Astrocyte (in vitro differentiated cells and primary cell): ENCODE results near the gene CCDC142. TPM values are rescaled to one million over a fixed set of nuclear protein-coding genes. Genes with fewer than 3 reads are reported as not detected.
A peak's percentile ranks its signal among the peaks of the same experiment; 100 is the strongest.

Experiments used
- DNase-seq: peaks from one replicate; pipeline ENCODE4 v3.0.0-alpha.2; 2010; ENCODE audit warnings: low read depth
- FAIRE-seq: peaks from 2 replicates; lab custom pipeline; 2011; peaks lifted over from hg19 to GRCh38; lab: Jason Lieb, UNC
- H2AFZ ChIP-seq: 2 replicates; pipeline ENCODE4 v1.6.0; 2012; ENCODE audit warnings: low read depth, low read length, inconsistent platforms
- H3K27ac ChIP-seq: 2 replicates; pipeline ENCODE4 v1.5.1; 2011; ENCODE audit warnings: low read depth, low read length, inconsistent platforms
- H3K27me3 ChIP-seq: 2 replicates; pipeline ENCODE4 v1.6.0; 2011; ENCODE audit warnings: low read length, inconsistent platforms; ENCODE audit not compliant: insufficient read depth
- H3K36me3 ChIP-seq: 2 replicates; pipeline ENCODE4 v1.5.1; 2011; ENCODE audit warnings: low read length, inconsistent platforms; ENCODE audit not compliant: insufficient read depth
- H3K4me1 ChIP-seq: 2 replicates; pipeline ENCODE4 v1.5.1; 2011; ENCODE audit warnings: low read length, inconsistent platforms; ENCODE audit not compliant: insufficient read depth
- H3K4me2 ChIP-seq: 2 replicates; pipeline ENCODE4 v1.6.0; 2012; ENCODE audit warnings: low read length, inconsistent platforms
- H3K4me3 ChIP-seq: 2 replicates; pipeline ENCODE4 v1.5.1; 2011; ENCODE audit warnings: low read depth, mild to moderate bottlenecking, low read length, inconsistent platforms; ENCODE audit not compliant: insufficient read depth
- H3K79me2 ChIP-seq: 2 replicates; pipeline ENCODE4 v1.6.0; 2012; ENCODE audit warnings: mild to moderate bottlenecking, low read length, inconsistent platforms; ENCODE audit not compliant: insufficient read depth
- H3K9ac ChIP-seq: 2 replicates; pipeline ENCODE4 v1.6.0; 2012; ENCODE audit warnings: mild to moderate bottlenecking, low read length, inconsistent platforms
- H3K9me3 ChIP-seq: 2 replicates; pipeline ENCODE4 v1.5.1; 2012; ENCODE audit warnings: low read depth, mild to moderate bottlenecking, low read length, inconsistent platforms; ENCODE audit not compliant: insufficient read depth
- H4K20me1 ChIP-seq: 2 replicates; pipeline ENCODE4 v1.6.0; 2012; ENCODE audit warnings: low read length, inconsistent platforms; ENCODE audit not compliant: insufficient read depth
- H3K27ac Mint-ChIP-seq: one replicate; pipeline ENCODE4 v1.8.0; 2021; ENCODE audit warnings: mild to moderate bottlenecking, mixed read lengths; ENCODE audit not compliant: unreplicated experiment
- H3K27me3 Mint-ChIP-seq: one replicate; pipeline ENCODE4 v1.8.0; 2021; ENCODE audit warnings: low read depth, mixed read lengths; ENCODE audit not compliant: unreplicated experiment
- H3K36me3 Mint-ChIP-seq: one replicate; pipeline ENCODE4 v1.8.0; 2021; ENCODE audit warnings: low read depth, mixed read lengths; ENCODE audit not compliant: unreplicated experiment
- H3K4me1 Mint-ChIP-seq: one replicate; pipeline ENCODE4 v1.8.0; 2021; ENCODE audit warnings: low read depth, mixed read lengths; ENCODE audit not compliant: unreplicated experiment
- H3K4me3 Mint-ChIP-seq: one replicate; pipeline ENCODE4 v1.8.0; 2021; ENCODE audit warnings: mild to moderate bottlenecking, moderate library complexity, mixed read lengths; ENCODE audit not compliant: unreplicated experiment
- H3K9me3 Mint-ChIP-seq: one replicate; pipeline ENCODE4 v1.8.0; 2021; ENCODE audit warnings: mild to moderate bottlenecking, mixed read lengths; ENCODE audit not compliant: unreplicated experiment
- EZH2 ChIP-seq: IDR thresholded peaks from 2 replicates; pipeline ENCODE4 v1.6.1; 2012; ENCODE audit warnings: mild to moderate bottlenecking, low read length, inconsistent platforms; ENCODE audit not compliant: insufficient read depth
- total RNA-seq: library from RNA; stranded (reverse); gene quantifications from 2 replicates; pipeline ENCODE4 v1.2.1, GENCODE V29; 2021
- TF ChIP-seq, protein P1 (sequence below): IDR thresholded peaks from 2 replicates; pipeline ENCODE4 v1.5.1; 2011; ENCODE audit warnings: low read depth, mild to moderate bottlenecking, inconsistent platforms, low read length, moderate library complexity; ENCODE audit not compliant: insufficient read depth

CCDC142 gene
- total RNA-seq, 1 donor from 2014 or later = 11.2 TPM

- Mint-ChIP-seq H3K36me3 (peaks cover 13% of the 10 kb centered on the region), H3K27ac (no peak overlapping the region)
- H3K9ac ChIP-seq = peak overlapping the region; percentile 93
Observed at GRCh38 chr2:74531666-74532065, 48.9 kb upstream of the CCDC142 start.

GRCh38 chr2:74530239-74531187 lies 47.7 kb upstream of the CCDC142 start:
- Histone ChIP-seq H3K9ac (peak overlapping the region; percentile 93), H2AFZ (peak overlapping the region; percentile 86), H3K79me2 (peaks cover 41% of the 10 kb centered on the region), H3K4me1 (peaks cover 19% of the 10 kb centered on the region), H3K27me3 (no peaks in the 10 kb centered on the region), H3K4me2 (peak overlapping the region; percentile 98), H3K36me3 (peaks cover 30% of the 10 kb centered on the region), H3K27ac (peak overlapping the region; percentile 57), H3K4me3 (peak overlapping the region; percentile 94), H4K20me1 (peaks cover 44% of the 10 kb centered on the region), H3K9me3 (no peaks in the 10 kb centered on the region)
- peak overlapping the region; percentile 58 for H3K27ac Mint-ChIP-seq
- H3K27me3 Mint-ChIP-seq = no peaks in the 10 kb centered on the region
- H3K36me3 Mint-ChIP-seq = peaks cover 19% of the 10 kb centered on the region
- H3K9me3 Mint-ChIP-seq = no peaks in the 10 kb centered on the region
- peaks cover 11% of the 10 kb centered on the region for H3K4me1 Mint-ChIP-seq
- TF ChIP-seq, protein P1, sequence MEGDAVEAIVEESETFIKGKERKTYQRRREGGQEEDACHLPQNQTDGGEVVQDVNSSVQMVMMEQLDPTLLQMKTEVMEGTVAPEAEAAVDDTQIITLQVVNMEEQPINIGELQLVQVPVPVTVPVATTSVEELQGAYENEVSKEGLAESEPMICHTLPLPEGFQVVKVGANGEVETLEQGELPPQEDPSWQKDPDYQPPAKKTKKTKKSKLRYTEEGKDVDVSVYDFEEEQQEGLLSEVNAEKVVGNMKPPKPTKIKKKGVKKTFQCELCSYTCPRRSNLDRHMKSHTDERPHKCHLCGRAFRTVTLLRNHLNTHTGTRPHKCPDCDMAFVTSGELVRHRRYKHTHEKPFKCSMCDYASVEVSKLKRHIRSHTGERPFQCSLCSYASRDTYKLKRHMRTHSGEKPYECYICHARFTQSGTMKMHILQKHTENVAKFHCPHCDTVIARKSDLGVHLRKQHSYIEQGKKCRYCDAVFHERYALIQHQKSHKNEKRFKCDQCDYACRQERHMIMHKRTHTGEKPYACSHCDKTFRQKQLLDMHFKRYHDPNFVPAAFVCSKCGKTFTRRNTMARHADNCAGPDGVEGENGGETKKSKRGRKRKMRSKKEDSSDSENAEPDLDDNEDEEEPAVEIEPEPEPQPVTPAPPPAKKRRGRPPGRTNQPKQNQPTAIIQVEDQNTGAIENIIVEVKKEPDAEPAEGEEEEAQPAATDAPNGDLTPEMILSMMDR = no peak
- TF ChIP-seq EZH2 = no peak
- peak overlapping the region; percentile 96 for H3K4me3 Mint-ChIP-seq
- FAIRE-seq (no peak), DNase-seq (peak; percentile 30)

More at GRCh38 chr2:74531666-74532065, 48.9 kb upstream of the CCDC142 start:
- no peak for DNase-seq
- peaks cover 11% of the 10 kb centered on the region for H3K4me1 Mint-ChIP-seq
- Histone ChIP-seq H3K9me3 (no peaks in the 10 kb centered on the region), H4K20me1 (peaks cover 42% of the 10 kb centered on the region), H3K36me3 (peaks cover 25% of the 10 kb centered on the region), H3K27me3 (no peaks in the 10 kb centered on the region), H3K4me2 (peak overlapping the region; percentile 98), H3K4me3 (no peak overlapping the region), H3K4me1 (peaks cover 19% of the 10 kb centered on the region), H3K27ac (no peak overlapping the region), H3K79me2 (peaks cover 41% of the 10 kb centered on the region), H2AFZ (no peak overlapping the region)
- peak overlapping the region; percentile 96 for H3K4me3 Mint-ChIP-seq
- no peaks in the 10 kb centered on the region for H3K27me3 Mint-ChIP-seq
- H3K9me3 Mint-ChIP-seq = no peaks in the 10 kb centered on the region
- TF ChIP-seq EZH2 = no peak
- TF ChIP-seq, protein P1 = no peak
- no peak for FAIRE-seq
